CD4-positive, alpha-beta T cell treated with Interferon gamma for 1 hour (primary cell): ENCODE measurements around the gene TNIP1.
A peak's percentile ranks its signal among the peaks of the same experiment; 100 is the strongest.

Experiments used
- DNase-seq: peaks from one replicate; pipeline ENCODE4 v3.0.0-alpha.2; 2020

The TNIP1 gene

DNA sequence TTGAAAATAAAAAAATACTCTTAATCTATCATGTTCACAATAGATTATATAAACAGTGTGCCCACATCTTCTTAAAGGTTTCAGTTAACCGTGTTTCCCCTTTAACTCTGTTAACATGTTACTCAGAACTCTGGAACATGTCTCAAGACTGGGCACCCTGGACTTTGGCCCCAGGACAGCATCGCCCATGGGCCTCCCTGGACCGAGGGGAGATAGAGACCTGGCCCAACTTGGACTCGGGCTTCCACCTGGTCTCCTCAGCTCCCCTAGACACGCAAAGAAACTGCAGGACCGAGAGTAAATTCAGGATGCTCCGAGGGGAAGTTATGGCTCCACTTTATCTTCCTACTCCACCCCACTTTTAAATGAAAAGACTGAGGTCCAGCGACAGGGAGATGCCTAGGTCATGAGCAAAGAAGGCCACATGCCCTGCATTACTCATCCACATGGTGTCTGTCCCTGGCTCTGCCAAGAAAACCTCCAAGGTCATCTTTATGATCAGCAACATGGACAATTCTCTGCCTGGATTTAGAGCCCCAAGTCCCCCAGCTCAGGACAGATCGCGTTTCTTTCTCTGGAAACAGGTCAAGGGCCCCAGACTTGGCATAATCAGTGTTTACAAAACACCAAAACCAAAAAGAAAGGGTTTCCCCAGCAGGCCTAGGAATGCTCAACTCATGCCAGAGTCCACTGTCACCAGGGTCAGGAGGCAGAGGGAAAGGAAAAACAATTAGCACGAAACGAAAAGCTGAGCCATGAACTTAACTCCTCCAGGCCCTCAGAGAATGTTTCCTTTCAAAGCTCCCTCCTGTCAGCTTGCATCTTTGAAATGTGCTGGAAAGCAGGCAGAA is 43.0 kb downstream of the TNIP1 start:
- no peak for DNase-seq

DNA sequence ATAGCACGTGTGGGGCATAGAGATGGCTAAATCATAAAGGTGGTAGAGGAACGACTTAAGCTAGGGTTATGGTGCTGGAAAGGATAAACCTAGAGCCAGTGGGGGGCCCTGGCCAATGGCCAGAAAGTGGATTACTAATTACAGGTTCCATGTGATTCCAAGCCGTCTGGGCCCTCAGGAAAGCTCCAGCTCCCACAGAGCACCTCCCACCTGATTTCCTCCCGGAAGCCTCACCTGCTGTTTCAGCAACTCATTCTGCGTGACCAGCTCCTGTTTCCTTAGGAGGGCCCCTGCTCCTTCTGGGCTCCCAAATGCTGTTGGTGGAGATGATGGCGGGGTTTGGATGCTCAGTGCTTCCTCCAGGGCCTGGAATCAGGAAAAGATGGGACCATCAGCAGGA is 44.3 kb downstream of the TNIP1 start:
- no peak for DNase-seq

DNA sequence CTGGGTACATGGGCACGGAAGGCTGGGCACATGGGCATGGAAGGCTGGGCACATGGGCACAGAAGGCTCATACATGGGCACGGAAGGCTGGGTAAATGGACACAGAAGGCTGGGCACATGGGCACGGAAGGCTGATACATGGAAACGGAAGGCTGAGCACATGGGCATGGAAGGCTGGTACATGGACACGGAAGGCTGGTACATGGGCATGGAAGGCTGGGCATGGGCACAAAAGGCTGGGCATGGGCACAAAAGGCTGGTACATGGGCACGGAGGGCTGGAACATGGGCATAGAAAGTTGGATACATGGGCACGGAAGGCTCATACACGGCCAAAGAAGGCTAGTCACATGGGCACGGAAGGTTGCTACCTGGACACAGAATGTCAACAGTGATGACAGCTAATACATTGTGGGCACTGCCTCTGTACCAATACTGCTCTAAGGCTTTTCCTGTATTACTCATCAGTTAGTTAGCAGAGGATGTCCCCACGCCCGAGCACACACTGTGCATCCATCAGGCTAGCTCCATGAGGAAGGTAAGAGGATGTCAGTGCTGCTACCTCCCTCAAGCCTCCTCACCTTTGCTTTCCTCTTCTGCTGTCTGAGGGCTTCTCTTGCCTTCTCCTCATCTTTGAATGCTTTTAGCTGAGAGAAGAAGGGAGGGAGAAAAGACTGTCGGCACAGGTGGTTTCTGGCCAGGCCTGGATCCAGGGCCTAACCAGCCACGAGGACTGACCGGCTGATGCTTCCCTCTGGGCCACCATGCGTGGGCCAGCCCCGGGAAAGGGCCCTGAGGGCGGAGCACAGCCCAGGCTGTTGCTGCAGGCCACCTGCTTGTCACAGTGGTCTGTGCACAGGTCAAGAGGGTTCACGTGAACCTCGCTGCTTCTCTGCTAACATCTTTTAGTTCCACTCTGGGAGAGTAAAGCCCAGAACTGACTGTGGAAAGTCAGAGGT is 46.1 kb downstream of the TNIP1 start:
- no peak for DNase-seq

DNA sequence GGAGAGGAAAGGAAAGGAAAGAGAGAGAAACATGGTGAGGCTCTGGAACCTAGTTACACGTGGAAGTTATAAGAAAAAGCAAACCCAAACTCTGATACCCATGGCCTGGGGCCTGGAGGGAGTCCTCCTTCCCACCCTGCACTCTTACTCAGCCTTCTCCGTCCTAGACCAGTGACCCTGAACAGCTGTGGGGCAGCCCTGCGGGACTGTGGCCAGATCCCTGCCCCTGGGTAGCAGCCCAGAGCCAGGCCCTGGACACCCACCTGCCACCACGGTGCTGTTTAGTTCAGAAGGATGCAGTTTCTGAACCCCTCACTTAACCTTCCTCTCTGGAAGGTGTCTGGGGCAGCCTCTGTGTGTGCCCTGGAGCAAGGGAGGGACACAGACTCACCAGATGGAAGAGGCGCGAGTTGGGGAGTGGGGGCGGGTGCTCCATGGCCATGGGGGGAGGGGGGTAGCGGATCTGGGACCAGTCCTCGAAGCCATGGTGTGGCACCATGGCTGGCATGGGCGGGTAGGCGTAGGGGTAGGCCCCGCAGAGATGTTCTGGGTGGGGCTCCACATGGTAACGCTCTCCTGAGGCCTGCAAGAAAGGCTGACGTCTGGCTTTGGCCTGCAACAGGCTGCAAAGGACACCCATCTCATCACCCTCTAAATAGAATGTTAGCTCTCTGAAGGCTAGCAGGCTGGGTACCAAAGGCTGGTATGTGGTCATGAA is 47.5 kb downstream of the TNIP1 start:
- no peak for DNase-seq

DNA sequence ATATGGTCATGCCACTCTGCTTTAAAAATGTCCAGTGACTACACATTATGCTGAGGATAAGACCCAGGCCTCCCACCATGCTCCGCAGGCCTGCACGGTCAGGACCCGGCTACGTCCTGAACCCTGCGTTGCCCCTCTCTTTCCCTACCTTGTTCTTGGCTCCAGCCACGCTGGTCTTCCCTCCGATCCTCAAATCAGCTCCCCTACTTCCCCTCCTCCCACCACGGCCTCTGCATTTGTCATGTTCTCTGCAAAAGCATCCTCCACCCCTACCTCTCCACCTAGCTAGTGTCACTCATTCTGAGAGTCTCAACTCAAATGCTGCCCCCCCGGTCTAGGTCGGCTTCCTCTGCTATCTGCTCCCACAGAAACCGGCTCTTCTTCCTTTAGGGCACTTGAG is 49.3 kb downstream of the TNIP1 start:
- no peak for DNase-seq

DNA sequence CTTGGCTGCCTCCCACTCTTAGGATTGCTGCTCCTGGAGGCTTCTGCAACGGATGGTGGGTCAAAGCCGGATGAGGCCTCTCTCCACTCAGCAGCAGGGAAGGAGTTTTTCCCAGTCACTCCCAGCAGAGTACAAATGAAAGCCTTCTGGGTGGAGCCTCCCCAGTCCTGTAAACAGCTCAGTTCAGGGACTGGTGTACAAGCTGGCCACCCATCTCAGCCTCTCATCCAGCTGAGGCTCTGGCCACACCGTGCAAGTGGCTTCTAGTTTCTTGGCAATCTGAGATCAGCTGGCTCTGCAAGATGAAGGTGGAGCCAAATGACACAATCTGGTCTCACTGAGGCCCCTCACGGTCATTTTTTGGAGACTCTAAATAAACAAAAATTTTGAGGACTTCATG is 50.5 kb downstream of the TNIP1 start:
- no peak for DNase-seq

DNA sequence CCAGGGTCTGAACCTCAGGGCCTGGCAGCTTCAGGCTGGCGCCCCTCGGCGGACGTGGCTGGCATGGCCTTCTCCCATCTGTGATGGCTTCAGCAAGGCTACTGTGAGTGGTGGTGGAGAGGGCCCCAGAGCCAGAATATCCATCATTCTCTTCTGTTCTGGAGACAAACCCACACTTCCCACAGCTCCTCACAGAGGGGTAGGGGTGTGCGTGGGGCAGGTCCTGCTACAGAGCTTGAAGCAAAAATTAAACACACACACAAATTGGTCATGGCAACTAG is 50.8 kb downstream of the TNIP1 start:
- DNase-seq = no peak

DNA sequence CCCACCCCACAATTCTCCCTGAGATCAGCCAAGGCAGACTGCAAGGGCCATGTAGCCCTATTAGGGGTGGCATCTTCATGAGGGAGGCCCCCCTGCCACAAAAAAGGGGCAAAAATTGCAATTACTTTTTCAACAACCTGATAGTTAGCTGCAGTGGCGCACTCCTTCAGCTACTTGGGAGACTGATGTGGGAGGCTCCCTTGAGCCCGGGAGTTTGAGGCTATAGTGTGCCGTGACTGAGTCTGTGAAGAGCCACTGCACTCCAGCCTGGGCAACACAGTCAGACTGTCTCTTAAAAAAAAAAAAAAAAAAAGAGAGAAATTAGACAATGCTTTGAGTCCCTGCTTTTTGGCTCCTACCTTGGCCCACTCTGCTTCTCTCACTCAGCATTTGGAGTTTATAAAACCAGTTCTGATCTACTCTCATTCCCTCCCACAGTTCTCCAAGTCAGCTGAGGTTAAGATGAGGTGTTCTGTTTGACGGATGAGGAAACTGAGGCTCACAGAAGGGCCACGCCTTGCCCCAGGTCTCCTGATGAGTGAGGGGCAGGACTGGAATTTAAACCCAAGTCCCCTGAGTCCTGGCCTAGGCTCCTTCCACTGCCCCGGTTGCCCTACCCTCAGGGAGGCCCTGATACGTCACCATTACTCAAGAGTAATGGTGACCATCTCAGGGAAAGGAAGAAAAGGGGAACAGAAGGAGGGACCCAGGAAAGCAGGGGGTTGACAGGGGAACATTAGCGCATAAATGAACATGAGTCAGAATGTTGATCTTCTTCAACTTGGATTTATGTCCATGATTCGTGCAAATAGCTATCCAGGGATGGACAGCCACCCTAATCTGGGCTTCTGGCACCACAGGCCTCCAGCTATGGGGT is 51.4 kb downstream of the TNIP1 start:
- no peak for DNase-seq

DNA sequence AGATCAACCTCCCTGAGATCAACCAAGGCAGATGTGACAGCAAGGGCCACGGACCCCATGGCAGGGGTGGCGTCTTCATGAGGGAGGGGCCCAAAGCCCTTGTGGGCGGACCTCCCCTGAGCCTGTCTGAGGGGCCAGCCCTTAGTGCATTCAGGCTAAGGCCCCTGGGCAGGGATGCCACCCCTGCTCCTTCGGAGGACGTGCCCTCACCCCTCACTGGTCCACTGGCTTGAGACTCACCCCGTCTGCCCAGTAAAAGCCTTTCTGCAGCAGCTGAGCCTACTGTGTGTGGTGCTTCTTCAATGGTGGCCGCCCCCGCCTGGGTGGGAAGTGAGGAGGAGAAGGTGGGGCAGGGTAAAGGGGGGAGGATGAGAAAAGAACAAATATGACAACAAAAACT is 52.1 kb downstream of the TNIP1 start:
- no peak for DNase-seq

DNA sequence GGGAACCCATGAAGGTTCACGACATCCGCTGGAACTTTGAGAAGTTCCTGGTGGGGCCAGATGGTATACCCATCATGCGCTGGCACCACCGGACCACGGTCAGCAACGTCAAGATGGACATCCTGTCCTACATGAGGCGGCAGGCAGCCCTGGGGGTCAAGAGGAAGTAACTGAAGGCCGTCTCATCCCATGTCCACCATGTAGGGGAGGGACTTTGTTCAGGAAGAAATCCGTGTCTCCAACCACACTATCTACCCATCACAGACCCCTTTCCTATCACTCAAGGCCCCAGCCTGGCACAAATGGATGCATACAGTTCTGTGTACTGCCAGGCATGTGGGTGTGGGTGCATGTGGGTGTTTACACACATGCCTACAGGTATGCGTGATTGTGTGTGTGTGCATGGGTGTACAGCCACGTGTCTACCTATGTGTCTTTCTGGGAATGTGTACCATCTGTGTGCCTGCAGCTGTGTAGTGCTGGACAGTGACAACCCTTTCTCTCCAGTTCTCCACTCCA is 52.8 kb downstream of the TNIP1 start:
- DNase-seq = no peak

DNA sequence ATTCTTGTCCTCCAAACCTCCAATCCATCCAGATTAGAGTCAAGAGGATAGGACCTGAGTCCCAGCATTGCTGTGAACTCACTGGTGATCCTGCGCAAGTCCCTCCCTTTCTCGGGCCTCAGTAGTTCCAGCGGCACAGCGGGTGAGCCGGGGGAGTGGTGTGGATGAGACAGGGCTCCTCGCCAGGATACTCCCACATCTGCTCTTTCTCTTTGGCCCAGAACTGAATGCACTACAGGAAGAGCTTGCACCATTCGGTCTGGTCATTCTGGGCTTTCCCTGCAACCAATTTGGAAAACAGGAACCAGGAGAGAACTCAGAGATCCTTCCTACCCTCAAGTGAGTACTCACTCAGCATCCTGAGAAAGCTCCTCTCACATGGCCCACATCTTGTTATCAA is 54.2 kb downstream of the TNIP1 start:
- DNase-seq = no peak

DNA sequence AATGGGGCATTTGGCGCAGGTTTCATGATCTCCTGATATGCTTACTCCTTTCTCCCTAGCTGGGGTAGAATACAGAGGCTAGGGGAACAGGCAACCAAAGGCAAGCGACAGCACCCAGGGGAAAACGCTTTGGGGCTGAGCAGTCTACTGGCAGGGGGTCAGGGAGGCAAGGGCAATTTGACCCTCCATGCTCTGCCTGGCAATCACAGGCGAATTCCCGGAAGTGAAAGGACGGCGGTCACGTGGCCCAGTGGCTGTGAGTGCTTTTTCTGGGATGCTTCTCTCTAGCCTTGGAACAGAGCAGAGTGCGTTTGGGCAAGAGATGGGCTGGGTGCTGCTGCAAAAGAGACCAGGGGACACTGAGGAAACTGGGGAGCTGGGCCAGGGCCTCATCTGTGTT is 54.7 kb downstream of the TNIP1 start:
- no peak for DNase-seq

DNA sequence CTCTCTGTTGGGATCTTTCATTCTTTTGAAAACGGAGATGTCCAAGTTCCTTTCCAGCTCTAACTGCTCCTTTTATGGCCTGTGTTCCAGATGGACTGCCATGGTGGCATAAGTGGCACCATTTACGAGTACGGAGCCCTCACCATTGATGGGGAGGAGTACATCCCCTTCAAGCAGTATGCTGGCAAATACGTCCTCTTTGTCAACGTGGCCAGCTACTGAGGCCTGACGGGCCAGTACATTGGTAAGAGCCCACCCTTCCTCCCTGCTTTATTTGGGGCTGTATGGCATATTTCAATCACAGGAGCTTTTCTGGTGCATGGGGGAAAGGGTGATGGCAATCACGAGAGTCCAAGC is 55.6 kb downstream of the TNIP1 start:
- no peak for DNase-seq

DNA sequence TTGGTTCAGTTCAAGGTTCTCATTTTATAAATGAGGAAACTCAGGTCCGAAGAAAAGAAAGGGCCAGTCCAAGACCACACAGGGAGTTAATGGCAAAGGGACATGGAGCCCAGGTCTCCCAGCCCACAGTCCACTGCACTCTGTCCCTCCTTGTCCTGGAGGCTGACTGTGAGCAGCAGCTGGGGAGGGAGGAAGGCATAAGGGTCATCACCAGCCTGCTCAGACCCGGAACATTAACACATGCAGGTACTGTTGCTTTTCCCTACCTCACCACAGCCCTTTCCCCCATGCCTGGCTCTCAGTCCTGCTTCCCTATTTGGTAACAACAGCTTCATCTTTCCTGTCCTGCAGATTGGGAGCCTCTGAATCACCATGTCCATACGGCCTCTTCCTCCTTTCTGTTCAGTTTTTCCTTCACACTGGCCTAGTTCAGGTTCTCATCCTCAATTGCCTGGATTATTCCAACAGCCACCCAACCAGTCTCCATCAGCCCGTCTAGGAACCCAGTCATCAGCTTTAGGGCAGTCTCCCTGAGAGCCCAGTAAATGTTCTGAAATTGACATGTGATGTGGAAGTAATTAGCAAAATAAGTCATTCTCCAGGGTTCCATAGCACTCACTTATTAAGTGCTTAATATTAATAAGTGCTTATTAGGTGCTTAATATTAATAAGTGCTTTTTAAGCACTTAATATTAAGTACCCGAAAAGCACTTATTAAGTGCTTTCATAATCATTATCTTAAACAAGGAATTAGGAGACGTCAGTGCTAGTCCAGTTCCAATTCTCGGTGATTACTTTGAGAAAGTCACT is 56.2 kb downstream of the TNIP1 start:
- no peak for DNase-seq

DNA sequence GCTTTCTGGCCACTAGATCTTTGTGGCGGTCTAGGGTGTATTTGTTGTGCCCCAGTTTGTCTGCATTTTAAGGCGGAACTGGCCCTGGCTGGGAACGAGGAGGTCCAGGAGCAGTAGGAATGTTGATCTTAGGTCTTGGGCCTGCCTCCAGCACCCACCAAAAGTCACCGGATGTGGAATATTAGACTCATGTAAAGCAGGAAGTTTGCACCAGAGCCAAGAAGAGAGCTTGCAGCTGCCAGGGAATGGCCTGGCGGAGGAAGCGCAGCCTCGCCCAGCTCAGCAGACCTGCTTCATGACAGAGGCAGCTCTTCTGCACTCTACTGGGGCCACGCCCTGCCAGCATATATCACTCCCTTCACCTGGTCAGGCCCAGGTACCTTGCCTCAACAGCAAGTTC is 57.2 kb downstream of the TNIP1 start:
- no peak for DNase-seq

DNA sequence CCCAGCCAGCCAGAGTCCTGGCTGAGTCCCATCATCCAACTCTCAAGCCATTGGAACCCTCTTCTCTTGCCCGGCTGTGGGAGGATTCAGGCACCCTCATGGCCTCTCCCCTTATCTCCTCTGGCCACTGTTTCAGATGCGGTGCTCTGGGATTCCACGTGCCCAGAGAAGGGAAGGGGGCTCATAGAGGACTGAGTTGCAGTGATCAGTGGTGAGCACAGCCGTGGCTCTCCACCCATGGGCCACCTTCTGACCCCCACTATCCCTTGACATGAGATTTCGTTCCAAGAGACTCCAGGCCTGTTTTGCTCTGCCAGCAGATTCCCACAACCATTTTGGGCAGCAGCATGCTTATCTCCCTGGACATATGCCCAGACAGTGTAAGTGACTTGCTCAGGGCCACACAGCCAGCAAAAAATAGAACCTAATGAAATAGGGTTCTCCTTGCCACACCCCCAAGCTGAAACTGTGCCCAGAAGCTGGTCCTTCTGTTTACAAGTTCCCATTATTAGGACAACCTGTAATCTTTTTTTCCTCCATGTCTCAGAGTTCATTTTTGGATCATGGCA is 57.7 kb downstream of the TNIP1 start:
- no peak for DNase-seq

DNA sequence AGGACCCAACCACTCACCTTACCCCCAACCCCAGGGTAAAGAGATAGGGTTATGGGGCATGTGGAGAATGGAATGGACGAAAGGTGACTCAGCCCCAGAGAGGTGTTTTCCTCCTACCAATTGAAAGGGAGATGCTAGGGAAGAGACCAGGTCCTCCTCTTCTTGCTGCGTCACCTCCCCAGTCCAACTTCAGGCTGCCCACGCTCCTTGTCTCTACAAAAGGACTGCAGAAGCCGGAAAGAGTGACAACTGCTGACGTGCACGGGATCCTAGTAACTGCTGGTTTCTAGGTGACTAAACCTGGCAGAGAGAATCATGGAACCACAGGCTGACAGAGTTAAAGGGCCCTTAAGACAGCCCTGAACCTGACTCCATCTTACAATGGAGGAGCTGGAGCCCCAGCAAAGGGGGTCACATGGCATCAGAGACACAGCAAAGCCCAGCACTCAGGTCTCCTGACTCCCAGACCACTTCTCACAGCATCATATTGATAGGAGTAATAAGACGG is 58.3 kb downstream of the TNIP1 start:
- no peak for DNase-seq

DNA sequence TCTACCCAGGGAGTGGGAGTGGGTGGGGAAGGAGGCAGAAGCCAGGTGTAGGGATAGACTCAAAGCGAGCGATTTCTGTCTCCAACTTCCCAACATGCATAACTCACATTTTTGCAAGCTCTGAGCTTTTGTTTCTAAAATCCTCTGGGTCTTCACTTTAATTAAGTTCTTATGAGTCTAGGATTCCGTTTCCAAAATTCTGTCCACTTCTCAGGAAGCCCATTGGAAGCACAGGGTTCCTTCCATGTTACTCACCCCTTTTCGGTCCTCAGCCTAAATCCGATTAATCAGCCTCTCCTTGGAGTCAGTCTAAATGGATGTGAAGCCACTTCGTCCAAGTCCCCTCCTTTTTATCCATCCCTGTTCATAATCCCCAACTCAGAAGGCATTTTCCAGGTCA is 59.1 kb downstream of the TNIP1 start:
- no peak for DNase-seq

DNA sequence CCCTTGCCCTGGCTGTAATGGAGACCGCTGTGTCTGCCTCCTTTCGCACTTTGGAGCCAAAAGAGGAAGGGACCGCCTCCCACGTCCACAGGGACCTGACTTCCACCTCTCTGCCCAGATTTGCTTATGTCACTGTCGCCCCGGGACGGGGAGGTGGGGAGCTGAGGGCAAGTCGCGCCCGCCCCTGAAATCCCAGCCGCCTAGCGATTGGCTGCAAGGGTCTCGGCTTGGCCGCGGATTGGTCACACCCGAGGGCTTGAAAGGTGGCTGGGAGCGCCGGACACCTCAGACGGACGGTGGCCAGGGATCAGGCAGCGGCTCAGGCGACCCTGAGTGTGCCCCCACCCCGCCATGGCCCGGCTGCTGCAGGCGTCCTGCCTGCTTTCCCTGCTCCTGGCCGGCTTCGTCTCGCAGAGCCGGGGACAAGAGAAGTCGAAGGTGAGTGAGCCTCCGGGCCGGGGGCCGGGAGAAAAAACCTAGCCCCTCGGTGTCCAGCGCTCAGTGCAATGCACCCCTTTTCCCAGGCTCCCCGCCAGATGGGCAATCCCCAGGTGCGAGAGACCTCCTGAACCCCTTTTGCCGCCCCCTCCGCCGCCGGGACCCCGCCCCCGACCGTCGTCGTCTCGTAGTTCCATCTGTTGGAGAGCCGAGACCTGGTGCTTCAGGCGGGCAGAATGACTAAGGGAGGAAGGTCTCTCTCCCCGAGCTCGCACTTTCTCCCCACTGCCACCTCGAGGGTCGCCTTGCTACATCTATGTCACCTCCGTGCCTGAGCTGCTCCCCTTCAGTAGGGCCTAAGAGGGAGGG is 60.3 kb downstream of the TNIP1 start, which contains the start of gene GPX3:
Gene GPX3, plus strand, starts transcription at position 288 of the 807 bp plus-strand sequence. Its CDS starts 64 bp downstream, at position 352.
- peak; percentile 63 for DNase-seq

DNA sequence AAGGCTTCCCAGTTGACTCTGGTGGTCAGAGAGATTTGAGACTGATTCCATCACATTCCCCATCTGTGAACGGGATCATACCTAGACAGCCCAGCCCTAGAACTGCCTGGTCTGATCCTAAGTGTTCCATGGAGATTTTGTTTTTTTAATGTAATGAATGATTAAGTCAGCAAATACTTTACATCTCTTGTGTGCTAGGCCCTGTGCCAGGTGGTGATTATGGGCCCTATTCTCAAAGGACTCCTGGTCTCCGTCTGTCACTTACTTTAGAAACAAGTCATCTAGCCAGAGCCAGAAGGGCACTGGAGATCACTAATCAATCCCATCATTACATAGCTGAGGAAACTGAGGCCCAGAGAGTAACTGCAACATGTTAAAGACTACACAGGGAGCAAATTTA is 61.5 kb downstream of the TNIP1 start:
- DNase-seq = no peak
